Tibial nerve (tissue), 4 donors: ENCODE data around the gene ZNF2.

Source experiments
- EP300 ChIP-seq, 2 donors: sonication (generic); formaldehyde crosslinking; IDR thresholded peaks; one replicate each; pipeline ENCODE4 v1.6.1; 2017; ENCODE audit warnings: antibody characterized with exemption in 2 of 2, mild to moderate bottlenecking in 1 of 2
- POLR2A ChIP-seq, 2 donors: fragments of 450-650 bp; IDR thresholded peaks; one replicate each; pipeline ENCODE4 v1.6.1; 2017; ENCODE audit warnings: antibody characterized with exemption in 2 of 2, mild to moderate bottlenecking in 2 of 2, moderate library complexity in 2 of 2
- TF ChIP-seq, protein P1 (sequence below), 5 experiments: fragments of 200-600 bp in 3 of 5; fragments of 450-650 bp in 2 of 5; sonication (generic) in 3 of 5; IDR thresholded peaks; one replicate each; pipeline ENCODE4 v1.5.1; 2016 to 2019; ENCODE audit warnings: antibody characterized with exemption in 5 of 5, mild to moderate bottlenecking in 3 of 5, moderate library complexity in 2 of 5

- TF ChIP-seq, protein P1, sequence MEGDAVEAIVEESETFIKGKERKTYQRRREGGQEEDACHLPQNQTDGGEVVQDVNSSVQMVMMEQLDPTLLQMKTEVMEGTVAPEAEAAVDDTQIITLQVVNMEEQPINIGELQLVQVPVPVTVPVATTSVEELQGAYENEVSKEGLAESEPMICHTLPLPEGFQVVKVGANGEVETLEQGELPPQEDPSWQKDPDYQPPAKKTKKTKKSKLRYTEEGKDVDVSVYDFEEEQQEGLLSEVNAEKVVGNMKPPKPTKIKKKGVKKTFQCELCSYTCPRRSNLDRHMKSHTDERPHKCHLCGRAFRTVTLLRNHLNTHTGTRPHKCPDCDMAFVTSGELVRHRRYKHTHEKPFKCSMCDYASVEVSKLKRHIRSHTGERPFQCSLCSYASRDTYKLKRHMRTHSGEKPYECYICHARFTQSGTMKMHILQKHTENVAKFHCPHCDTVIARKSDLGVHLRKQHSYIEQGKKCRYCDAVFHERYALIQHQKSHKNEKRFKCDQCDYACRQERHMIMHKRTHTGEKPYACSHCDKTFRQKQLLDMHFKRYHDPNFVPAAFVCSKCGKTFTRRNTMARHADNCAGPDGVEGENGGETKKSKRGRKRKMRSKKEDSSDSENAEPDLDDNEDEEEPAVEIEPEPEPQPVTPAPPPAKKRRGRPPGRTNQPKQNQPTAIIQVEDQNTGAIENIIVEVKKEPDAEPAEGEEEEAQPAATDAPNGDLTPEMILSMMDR (IDR thresholded peaks at IDR 0.05), result no peak
- no peak for TF ChIP-seq POLR2A (IDR thresholded peaks at IDR 0.05)
- no peak for TF ChIP-seq EP300 (IDR thresholded peaks at IDR 0.05)
Observed at GRCh38 chr2:95181774-95182173, 16.2 kb downstream of the ZNF2 start.
